Smooth muscle cell (in vitro differentiated cells): ENCODE data around the gene GRIN2D. TPM values are rescaled to one million over a fixed set of nuclear protein-coding genes. Genes with fewer than 3 reads are reported as not detected.

Experiments used
- DNase-seq: peaks from one replicate; lab custom pipeline; 2025; ENCODE audit not compliant: unreplicated experiment; lab: John Stamatoyannopoulos, UW
- H2AFZ ChIP-seq: fragments of 200-600 bp; sonication (generic); 2 replicates; pipeline ENCODE4 v1.6.0; 2016; ENCODE audit warnings: antibody characterized with exemption, low read depth, mild to moderate bottlenecking
- H3F3A ChIP-seq: fragments of 200-600 bp; sonication (generic); 2 replicates; pipeline ENCODE4 v1.6.0; 2017; ENCODE audit warnings: antibody characterized with exemption, low read depth
- H3K27ac ChIP-seq: fragments of 200-600 bp; sonication (generic); 2 replicates; pipeline ENCODE4 v1.5.1; 2016; ENCODE audit warnings: low read depth, mild to moderate bottlenecking
- H3K27me3 ChIP-seq: fragments of 200-600 bp; sonication (generic); 2 replicates; pipeline ENCODE4 v1.6.1; 2016; ENCODE audit warnings: low read depth, mild to moderate bottlenecking
- H3K36me3 ChIP-seq: fragments of 200-600 bp; sonication (generic); 2 replicates; pipeline ENCODE4 v1.5.1; 2016; ENCODE audit warnings: low read depth
- H3K4me1 ChIP-seq: fragments of 200-600 bp; sonication (generic); 2 replicates; pipeline ENCODE4 v1.5.1; 2016; ENCODE audit warnings: low read depth
- H3K4me2 ChIP-seq: fragments of 200-600 bp; sonication (generic); 2 replicates; pipeline ENCODE4 v1.6.0; 2016; ENCODE audit warnings: mild to moderate bottlenecking
- H3K4me3 ChIP-seq: fragments of 200-600 bp; sonication (generic); 2 replicates; pipeline ENCODE4 v1.5.1; 2016; ENCODE audit warnings: mild to moderate bottlenecking
- H3K79me2 ChIP-seq: fragments of 200-600 bp; sonication (generic); 2 replicates; pipeline ENCODE4 v1.6.0; 2016; ENCODE audit warnings: low read depth, mild to moderate bottlenecking
- H3K9ac ChIP-seq: fragments of 200-600 bp; sonication (generic); 2 replicates; pipeline ENCODE4 v1.6.0; 2016; ENCODE audit warnings: low read depth
- H3K9me3 ChIP-seq: fragments of 200-600 bp; sonication (generic); replicated peaks from 2 replicates; pipeline ENCODE4 v1.5.1; 2016; ENCODE audit warnings: low read depth
- H4K20me1 ChIP-seq: fragments of 200-600 bp; sonication (generic); 2 replicates; pipeline ENCODE4 v1.6.0; 2016; ENCODE audit warnings: low read depth
- CTCF ChIP-seq: fragments of 200-600 bp; sonication (generic); IDR thresholded peaks from 2 replicates; pipeline ENCODE4 v1.5.1; 2017; ENCODE audit warnings: borderline replicate concordance, mild to moderate bottlenecking, antibody characterized with exemption; ENCODE audit not compliant: insufficient read depth, poor library complexity, severe bottlenecking
- WGBS: methylation state at CpG from one replicate; pipeline ENCODE4 v1.1.7; 2016; ENCODE audit warnings: low lambda C conversion rate; 5-methylcytosine and 5-hydroxymethylcytosine counted together
- polyA plus RNA-seq: library from polyadenylated mRNA; unstranded; fragments of >200 nt; fragmentation: Nextera tagmentation; extraction: Ambion mirVana; gene quantifications from 2 replicates; pipeline ENCODE4 v1.2.1, GENCODE V29; 2016
- total RNA-seq: library from RNA; depleted of rRNA; stranded (reverse); fragments of >200 nt; gene quantifications from 2 replicates; pipeline ENCODE4 v1.2.3, GENCODE V29; 2014

Gene GRIN2D
- total and polyA plus RNA-seq, 2 experiments from 2014 or later, result 4.0 to 10.7 TPM

- Histone ChIP-seq H3F3A (no peaks in the 10 kb centered on the region), H2AFZ (no peak overlapping the region), H3K4me2 (no peak overlapping the region), H3K9me3 (no peaks in the 10 kb centered on the region), H3K27me3 (no peaks in the 10 kb centered on the region), H3K4me3 (no peak overlapping the region), H3K27ac (no peak overlapping the region), H3K79me2 (no peaks in the 10 kb centered on the region), H4K20me1 (no peaks in the 10 kb centered on the region), H3K9ac (no peak overlapping the region), H3K4me1 (no peaks in the 10 kb centered on the region), H3K36me3 (no peaks in the 10 kb centered on the region)
- DNase-seq, result no peak
- WGBS, result 92% methylated on average over 5 of the region's 5 CpGs
- no peak for TF ChIP-seq CTCF
Observed at GRCh38 chr19:48436586-48436985, 43.1 kb downstream of the GRIN2D start.

- no peaks in the 10 kb centered on the region for H3K27me3 ChIP-seq
- H3K4me3 ChIP-seq, result no peak overlapping the region
- H3K4me2 ChIP-seq, result no peak overlapping the region
- H3K36me3 ChIP-seq, result no peaks in the 10 kb centered on the region
- H3K79me2 ChIP-seq, result peaks cover 6% of the 10 kb centered on the region
- DNase-seq, result no peak
- 96% methylated on average over 19 of the region's 20 CpGs for WGBS
- no peaks in the 10 kb centered on the region for H4K20me1 ChIP-seq
- no peak overlapping the region for H3K27ac ChIP-seq
- no peak overlapping the region for H2AFZ ChIP-seq
- no peaks in the 10 kb centered on the region for H3K9me3 ChIP-seq
- H3K9ac ChIP-seq, result no peak overlapping the region
- H3K4me1 ChIP-seq, result peaks cover 12% of the 10 kb centered on the region
- peaks cover 5% of the 10 kb centered on the region for H3F3A ChIP-seq
- TF ChIP-seq CTCF, result no peak
Observed at GRCh38 chr19:48441360-48442050, 48.0 kb downstream of the GRIN2D start.

- WGBS, result 93% methylated on average over 21 of the region's 94 CpGs
- Histone ChIP-seq H3K36me3 (no peaks in the 10 kb centered on the region), H3K4me3 (no peak overlapping the region), H3K4me2 (no peak overlapping the region), H3K9me3 (no peaks in the 10 kb centered on the region), H2AFZ (no peak overlapping the region), H3K27ac (no peak overlapping the region), H3F3A (peaks cover 5% of the 10 kb centered on the region), H3K9ac (no peak overlapping the region), H4K20me1 (no peaks in the 10 kb centered on the region), H3K4me1 (peaks cover 13% of the 10 kb centered on the region), H3K79me2 (peaks cover 12% of the 10 kb centered on the region), H3K27me3 (no peaks in the 10 kb centered on the region)
- DNase-seq, result no peak
- TF ChIP-seq CTCF, result no peak
Observed at GRCh38 chr19:48442116-48443035, 48.9 kb downstream of the GRIN2D start.
